ENCODE results near the gene FCSK. TPM values are rescaled to one million over a fixed set of nuclear protein-coding genes. Genes with fewer than 3 reads are reported as not detected.

The FCSK gene
- total RNA-seq, 2 donors from 2014 or later: 6.1 to 16.6 TPM

DNA sequence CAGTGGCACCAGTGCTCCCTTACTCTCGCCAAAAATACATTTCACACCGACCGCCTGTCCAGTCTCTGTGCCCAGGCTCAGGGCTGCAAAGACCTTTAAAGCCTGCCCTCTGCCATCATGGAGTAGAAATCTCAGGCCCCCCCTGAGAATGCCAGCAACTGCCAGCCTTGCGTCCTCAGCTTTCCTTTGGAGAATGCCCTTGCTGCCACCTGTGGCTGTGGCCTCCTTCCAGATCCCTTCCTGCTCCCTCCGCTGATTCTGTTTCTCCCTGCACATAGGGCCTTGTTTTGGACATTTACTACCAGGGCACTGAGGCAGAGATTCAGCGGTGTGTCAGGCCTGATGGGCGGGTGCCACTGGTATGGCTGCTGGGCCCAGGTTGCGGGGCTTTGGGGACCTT is 13.2 kb downstream of the FCSK start:
- no peak for ATAC-seq
- DNase-seq (ENCODE audit: low spot score in 2 of 2): no peak
- Mint-ChIP-seq H3K27ac (peak overlapping the region in 1 of 2 donors; percentile 44), H3K9me3 (no peaks in the 10 kb centered on the region), H3K36me3 (no peaks in the 10 kb centered on the region)

DNA sequence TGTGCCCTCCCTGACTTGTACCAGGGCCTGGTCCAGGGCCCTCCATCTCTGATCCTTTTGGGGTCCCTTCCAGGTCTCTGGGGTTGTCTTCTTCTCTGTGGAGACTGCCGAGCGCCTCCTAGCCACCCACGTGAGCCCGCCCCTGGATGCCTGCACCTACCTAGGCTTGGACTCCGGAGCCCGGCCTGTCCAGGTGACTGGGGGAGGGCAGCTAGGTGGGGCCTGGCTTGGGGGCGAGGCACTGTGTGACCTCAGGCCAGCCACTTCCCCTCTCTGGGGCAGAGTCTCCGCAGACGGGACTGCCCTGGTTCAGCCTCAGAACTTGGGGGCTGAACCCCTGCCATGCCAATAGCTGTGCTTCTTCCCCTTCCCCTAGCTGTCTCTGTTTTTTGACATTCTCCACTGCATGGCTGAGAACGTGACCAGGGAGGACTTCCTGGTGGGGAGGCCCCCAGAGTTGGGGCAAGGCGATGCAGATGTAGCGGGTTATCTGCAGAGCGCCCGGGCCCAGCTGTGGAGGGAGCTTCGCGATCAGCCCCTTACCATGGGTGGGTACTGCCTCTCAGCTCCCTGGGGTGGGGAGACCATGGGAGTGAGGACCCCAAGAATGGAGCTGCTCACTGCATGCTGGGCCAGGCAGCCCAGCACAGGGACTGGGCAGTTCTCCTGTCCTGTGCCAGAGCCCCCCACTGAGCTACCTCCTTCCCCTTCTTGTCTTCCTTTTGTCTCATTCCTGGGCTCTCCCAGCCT is 14.6 kb downstream of the FCSK start:
- ATAC-seq (no peak), DNase-seq (ENCODE audit: low spot score in 2 of 2) (no peak)
- Mint-ChIP-seq H3K27ac (peak overlapping the region in 1 of 2 donors; percentile 37), H3K9me3 (no peaks in the 10 kb centered on the region), H3K36me3 (no peaks in the 10 kb centered on the region)

DNA sequence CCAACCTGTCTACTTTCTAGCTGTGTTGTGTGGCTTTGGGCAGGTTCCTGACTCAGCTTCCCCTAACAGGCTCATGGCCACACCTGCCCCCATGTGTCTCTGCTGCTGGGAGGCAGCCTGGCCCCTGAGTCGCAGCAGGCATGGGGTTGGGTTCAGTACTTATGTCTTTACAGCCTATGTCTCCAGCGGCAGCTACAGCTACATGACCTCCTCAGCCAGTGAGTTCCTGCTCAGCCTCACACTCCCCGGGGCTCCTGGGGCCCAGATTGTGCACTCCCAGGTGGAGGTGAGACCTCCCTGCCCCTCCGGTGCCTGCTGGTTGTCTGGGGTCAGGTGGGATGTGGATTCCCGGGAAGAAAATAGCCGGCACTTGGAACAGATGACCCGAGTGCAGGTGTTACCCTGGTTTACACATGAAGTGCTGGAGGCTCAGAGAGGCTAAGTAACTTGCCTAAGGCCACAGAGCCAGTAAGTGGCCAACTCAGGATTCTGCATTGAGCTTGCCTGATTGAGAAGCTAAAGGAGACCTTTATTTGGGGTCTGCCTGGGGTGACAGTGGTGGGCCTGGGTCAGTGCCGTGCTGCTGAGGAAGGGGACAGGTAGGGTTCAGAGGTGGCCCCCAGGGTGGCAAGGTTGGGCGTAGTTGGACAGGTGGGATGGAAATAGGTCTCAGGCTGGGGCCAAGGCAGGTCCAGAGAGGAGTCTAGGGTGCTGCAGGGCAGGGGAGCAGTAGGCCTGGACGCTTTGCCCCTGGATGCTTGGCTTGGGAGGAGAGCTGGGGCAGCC is 15.9 kb downstream of the FCSK start:
- H3K27ac Mint-ChIP-seq: peak overlapping the region in 1 of 2 donors; percentile 90
- peak in 1 of 2 donors; percentile 5 for ATAC-seq
- no peak for DNase-seq (ENCODE audit: low spot score in 2 of 2)
- no peaks in the 10 kb centered on the region for H3K9me3 Mint-ChIP-seq
- no peaks in the 10 kb centered on the region for H3K36me3 Mint-ChIP-seq

DNA sequence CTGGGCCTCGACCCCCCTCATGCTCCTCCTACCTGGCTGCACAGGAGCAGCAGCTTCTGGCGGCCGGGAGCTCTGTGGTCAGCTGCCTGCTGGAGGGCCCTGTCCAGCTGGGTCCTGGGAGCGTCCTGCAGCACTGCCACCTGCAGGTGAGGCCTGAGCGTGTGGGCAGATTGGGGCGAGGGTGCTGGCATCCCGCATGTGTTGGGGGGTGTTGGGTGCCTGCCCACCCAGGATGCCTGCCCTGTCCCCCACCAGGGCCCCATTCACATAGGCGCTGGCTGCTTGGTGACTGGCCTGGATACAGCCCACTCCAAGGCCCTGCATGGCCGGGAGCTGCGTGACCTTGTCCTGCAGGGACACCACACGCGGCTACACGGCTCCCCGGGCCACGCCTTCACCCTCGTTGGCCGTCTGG is 16.5 kb downstream of the FCSK start:
- Mint-ChIP-seq H3K27ac (no peak overlapping the region), H3K36me3 (no peaks in the 10 kb centered on the region), H3K9me3 (no peaks in the 10 kb centered on the region)
- no peak for DNase-seq (ENCODE audit: low spot score in 2 of 2)
- ATAC-seq: peak in 1 of 2 donors; percentile 37

DNA sequence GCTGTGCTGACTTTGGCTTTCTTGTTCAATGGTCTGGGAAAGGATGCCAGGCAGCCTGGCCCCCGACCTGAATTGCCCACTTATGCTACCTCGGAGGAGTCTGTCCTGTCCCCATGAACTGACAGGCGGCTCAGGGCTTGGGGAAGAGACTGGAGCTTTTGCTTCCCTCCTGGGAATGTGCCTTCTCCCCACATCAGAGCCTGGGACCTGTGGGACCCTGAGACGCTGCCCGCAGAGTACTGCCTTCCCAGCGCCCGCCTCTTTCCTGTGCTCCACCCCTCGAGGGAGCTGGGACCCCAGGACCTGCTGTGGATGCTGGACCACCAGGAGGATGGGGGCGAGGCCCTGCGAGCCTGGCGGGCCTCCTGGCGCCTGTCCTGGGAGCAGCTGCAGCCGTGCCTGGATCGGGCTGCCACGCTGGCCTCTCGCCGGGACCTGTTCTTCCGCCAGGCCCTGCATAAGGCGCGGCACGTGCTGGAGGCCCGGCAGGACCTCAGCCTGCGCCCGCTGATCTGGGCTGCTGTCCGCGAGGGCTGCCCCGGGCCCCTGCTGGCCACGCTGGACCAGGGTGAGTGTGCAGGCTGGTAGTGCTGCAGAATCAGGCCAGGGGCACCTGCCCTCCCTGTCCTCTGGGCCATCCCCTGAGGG is 18.5 kb downstream of the FCSK start:
- ATAC-seq (no peak), DNase-seq (ENCODE audit: low spot score in 2 of 2) (no peak)
- H3K9me3 Mint-ChIP-seq: no peaks in the 10 kb centered on the region
- peak overlapping the region in 1 of 2 donors; percentile 75 for H3K27ac Mint-ChIP-seq
- no peaks in the 10 kb centered on the region for H3K36me3 Mint-ChIP-seq

DNA sequence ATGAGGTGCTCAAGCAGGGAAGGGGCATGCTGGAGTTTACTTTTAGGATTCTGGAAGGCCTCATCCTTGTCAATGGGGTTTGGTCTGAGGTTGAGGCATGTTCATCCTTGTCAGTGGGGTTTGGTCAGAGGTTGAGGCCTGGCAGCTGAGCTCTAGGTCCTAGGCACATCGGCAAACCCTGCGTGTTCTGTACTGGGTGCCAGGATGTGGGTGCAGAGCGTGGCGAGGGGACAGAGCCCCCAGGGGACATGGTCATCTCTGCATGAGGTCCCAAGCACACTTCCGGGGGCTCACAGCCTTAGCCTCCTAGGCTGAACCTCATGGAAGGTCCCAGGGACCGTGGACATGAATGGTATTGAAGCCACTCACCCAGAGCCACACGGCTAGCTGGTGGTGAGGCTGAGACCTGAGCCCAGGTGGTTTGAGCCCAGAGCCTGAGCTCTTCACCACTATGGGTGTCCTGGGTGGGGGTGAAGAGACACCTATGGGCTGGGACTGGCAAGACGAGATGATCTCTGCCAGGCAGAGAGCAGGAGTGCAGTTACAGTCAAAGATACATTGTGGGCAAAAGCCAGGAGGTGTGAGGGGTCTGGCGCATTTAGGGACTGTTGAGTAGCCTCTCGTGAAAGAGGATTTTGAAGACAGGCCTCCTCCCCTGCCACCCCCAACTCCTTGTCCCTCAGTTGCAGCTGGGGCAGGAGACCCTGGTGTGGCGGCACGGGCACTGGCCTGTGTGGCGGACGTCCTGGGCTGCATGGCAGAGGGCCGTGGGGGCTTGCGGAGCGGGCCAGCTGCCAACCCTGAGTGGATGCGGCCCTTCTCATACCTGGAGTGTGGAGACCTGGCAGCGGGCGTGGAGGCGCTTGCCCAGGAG is 19.3 kb downstream of the FCSK start:
- no peak for DNase-seq (ENCODE audit: low spot score in 2 of 2)
- Mint-ChIP-seq H3K36me3 (no peaks in the 10 kb centered on the region), H3K9me3 (no peaks in the 10 kb centered on the region), H3K27ac (peak overlapping the region in 1 of 2 donors; percentile 75)
- ATAC-seq: no peak

DNA sequence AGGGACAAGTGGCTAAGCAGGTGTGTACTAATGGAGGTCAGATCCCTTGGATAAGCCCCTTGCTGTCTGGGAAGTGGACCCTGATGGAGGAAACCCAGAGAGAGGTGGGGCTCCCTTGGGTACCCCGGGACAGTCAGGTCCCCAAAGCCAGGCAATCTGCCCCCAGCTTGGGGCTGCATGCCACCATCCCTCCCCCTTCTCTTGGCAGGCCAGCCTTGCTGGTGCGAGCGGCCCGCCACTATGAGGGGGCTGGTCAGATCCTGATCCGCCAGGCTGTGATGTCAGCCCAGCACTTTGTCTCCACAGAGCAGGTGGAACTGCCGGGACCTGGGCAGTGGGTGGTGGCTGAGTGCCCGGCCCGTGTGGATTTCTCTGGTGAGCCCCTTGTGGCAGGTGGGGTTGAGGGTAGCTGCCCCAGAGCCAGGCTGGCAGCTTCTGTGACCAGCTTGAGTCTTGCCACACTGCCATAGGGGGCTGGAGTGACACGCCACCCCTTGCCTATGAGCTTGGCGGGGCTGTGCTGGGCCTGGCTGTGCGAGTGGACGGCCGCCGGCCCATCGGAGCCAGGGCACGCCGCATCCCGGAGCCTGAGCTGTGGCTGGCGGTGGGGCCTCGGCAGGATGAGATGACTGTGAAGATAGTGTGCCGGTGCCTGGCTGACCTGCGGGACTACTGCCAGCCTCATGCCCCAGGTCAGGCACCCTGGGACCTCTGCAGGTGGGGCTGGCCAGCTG is 20.1 kb downstream of the FCSK start:
- H3K9me3 Mint-ChIP-seq: no peaks in the 10 kb centered on the region
- no peak for ATAC-seq
- peak overlapping the region in 1 of 2 donors; percentile 75 for H3K27ac Mint-ChIP-seq
- DNase-seq (ENCODE audit: low spot score in 2 of 2): no peak
- no peaks in the 10 kb centered on the region for H3K36me3 Mint-ChIP-seq

DNA sequence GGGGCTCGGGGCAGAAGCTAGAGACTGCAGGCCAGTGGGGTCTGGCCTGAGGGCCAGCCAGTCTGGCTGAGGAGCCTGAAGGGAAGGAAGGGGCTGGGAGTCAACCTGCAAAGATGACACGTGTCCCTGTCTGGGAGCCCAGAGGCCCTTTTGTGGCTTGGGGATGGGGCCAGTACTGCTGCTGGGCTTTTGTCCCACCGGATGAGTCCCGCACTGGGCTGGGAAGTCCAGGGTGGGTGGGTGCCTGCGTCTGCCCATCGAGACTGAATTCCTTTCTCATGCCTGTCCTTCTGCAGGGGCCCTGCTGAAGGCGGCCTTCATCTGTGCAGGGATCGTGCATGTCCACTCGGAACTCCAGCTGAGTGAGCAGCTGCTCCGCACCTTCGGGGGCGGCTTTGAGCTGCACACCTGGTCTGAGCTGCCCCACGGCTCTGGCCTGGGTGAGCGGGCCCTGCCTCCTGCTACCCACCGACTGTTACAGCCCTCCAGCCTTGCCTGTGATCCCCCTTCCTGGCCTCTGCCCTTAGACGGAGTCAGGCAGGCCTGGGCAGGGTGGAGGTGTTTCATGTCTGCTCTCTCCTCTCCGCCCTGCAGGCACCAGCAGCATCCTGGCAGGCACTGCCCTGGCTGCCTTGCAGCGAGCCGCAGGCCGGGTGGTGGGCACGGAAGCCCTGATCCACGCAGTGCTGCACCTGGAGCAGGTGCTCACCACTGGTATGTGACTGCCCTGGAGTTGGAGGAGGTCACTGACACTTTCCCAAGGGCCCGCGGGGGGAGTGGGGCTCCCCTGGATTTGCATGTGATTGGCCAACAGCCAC is 20.9 kb downstream of the FCSK start:
- Mint-ChIP-seq H3K36me3 (no peaks in the 10 kb centered on the region), H3K27ac (peak overlapping the region in 1 of 2 donors; percentile 90), H3K9me3 (no peaks in the 10 kb centered on the region)
- DNase-seq (ENCODE audit: low spot score in 2 of 2) (no peak), ATAC-seq (no peak)

DNA sequence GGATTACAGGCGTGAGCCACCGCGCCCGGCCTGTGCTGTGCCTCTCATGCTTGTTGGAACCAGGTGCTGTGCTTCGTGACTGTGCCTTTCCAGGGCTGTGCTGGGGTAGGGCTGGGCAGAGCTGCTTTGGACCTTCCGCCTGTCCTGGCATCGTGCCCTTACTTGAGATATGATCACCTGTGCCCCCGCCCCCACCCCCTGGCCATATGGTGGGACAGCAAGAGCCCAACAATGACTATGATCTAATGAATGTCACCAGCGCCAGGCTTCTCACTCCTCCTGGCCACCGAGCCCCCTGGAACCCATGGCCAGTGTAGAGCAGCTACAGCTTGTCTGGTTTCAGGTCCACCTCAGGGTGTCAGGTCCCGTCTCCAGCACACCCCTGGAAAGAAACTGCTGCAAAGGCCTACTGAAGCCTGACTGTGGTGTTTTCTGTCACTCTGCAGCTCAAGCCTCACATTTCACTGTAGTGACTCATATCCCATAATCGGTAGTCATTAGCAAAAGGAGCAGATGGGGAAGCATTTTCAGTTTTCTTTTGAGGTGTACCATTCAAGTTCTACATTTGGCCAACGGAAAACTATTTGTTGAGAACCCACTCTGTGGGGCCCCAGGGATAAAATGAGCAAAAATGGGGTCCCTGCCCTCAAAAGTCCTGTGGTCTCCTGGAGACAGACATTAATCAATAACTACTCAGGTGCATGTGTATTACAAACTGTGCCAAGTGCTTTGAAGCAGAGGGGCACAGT is 22.1 kb downstream of the FCSK start:
- peak; percentile 64 to 66 for DNase-seq (ENCODE audit: low spot score in 2 of 2)
- H3K27ac Mint-ChIP-seq: peak overlapping the region; percentile 90 to 94
- no peaks in the 10 kb centered on the region for H3K9me3 Mint-ChIP-seq
- no peaks in the 10 kb centered on the region for H3K36me3 Mint-ChIP-seq
- peak; percentile 94 to 97 for ATAC-seq

DNA sequence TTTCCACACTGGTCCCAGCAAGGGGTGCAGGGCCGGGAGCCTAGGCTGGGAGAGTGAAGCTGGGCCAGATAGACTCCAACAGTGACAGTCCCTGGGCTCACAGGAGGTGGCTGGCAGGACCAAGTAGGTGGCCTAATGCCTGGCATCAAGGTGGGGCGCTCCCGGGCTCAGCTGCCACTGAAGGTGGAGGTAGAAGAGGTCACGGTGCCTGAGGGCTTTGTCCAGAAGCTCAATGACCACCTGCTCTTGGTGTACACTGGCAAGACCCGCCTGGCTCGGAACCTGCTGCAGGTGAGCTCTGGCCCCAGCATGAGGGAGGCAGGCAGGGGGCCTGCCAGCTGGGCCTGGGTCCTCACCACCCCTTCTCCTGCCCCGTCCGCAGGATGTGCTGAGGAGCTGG is 23.8 kb downstream of the FCSK start:
- no peak for ATAC-seq
- no peak for DNase-seq (ENCODE audit: low spot score in 2 of 2)
- H3K36me3 Mint-ChIP-seq: no peaks in the 10 kb centered on the region
- peak overlapping the region; percentile 55 to 90 for H3K27ac Mint-ChIP-seq
- no peaks in the 10 kb centered on the region for H3K9me3 Mint-ChIP-seq

DNA sequence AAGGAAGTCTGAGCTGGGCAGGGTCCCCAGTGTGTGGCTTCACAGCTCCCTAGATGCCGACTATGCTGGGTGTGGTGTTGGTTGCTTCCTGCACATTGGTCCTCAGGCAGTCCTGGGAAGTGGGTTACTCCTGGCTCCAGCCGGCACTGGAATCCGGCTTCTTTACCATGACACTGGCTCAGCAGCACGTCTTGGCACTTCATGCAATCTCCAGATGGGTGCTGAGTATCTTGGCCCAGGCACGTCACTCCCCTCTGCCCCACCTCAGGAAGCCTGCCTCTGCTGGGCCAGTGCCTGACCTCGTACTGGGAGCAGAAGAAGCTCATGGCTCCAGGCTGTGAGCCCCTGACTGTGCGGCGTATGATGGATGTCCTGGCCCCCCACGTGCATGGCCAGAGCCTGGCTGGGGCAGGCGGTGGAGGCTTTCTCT is 24.5 kb downstream of the FCSK start:
- H3K27ac Mint-ChIP-seq: no peak overlapping the region
- ATAC-seq: no peak
- H3K36me3 Mint-ChIP-seq: no peaks in the 10 kb centered on the region
- no peaks in the 10 kb centered on the region for H3K9me3 Mint-ChIP-seq
- no peak for DNase-seq (ENCODE audit: low spot score in 2 of 2)

DNA sequence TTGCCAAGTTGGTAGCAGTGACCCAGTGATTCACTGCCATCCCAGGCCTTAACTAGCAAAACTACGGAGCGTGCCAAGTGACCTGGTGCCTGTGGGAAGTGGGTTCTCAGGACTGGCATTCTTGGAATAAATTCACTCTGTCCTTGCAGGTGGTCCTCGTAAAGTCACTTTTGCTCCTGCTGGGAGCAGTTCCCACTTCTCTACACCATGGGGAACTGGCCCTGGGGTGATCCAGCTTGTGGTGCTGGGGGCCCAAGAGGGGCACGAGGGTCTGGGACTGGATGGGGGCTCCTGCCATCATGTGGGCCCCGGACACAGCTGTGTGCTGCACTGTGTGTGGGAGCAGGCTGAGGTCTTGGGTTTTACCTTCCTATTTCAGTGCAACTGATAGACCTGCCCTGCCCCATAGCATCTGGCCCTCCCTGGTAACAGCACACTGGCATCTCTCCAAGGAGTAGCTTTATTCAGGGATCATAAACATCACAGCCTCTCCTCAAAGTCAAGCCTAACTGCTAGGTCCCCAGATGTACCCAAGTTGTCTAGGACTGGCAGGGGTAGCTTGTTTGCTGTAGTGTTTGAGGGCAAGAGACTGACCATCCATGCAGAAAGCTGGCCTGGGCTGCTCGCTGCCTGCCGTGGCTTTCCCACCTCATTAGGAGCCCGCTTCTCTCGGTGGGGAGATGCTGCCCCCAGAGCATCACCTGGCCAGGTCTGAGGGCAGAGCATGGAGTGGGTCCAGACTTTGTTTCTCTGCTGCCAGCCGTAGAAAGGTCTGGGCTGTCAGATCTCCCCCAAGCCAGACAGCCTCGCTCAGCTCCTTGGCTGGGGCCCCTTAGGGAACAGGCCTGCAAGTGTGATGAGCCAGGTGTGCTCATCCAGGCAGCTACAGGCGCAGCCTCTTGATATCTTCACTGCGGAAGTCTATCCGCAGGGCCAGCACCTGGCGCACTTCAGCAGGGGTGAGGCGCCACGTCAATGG is 26.0 kb downstream of the FCSK start:
- DNase-seq (ENCODE audit: low spot score in 2 of 2) (no peak), ATAC-seq (no peak)
- Mint-ChIP-seq H3K9me3 (no peaks in the 10 kb centered on the region), H3K36me3 (no peaks in the 10 kb centered on the region), H3K27ac (peak overlapping the region in 1 of 2 donors; percentile 72)

DNA sequence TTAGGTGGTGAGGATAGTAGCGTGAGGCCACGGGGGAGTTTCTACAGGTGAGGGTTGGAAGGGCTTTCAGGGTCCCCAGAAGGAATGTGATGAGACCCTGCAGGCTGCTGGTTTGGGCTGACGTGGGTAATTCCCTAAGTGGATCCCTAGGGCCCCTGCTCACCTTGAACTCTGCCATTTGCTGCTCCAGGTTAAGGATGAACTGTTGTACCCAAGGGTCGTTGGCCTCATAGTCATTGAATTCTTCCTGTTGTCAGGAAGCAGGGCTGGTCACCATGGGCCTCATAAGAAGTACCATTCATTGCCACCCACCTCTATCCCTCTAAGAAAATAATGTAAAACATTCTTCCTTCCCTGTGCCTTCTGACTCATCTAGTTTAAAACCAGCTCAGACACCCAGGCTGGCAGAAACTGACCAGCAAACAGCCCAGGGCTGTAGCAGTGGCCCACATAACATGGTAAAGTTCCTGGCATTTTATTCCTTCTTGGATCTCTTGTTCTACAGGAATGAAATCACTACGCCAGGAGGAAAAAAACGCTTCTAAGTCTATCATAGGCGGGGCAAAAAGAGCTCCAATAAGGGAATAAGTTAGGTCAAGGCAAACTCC is 27.6 kb downstream of the FCSK start:
- no peaks in the 10 kb centered on the region for H3K9me3 Mint-ChIP-seq
- DNase-seq (ENCODE audit: low spot score in 2 of 2) (no peak), ATAC-seq (no peak)
- H3K36me3 Mint-ChIP-seq: no peaks in the 10 kb centered on the region
- H3K27ac Mint-ChIP-seq: no peak overlapping the region

Data from activated naive CD4-positive, alpha-beta T cell treated with anti-CD3 and anti-CD28 coated beads, Interleukin-2, amount 50 U/mL, for 72 hours (primary cell).